K562 (cell line): ENCODE data around the gene MRPL27. TPM values are rescaled to one million over a fixed set of nuclear protein-coding genes. Genes with fewer than 3 reads are reported as not detected.

Source experiments
- ATAC-seq: fragments of 200-7000 bp; cut with Tn5 transposase; 3 replicates; pipeline ENCODE4 v1.9.1; 2020; ENCODE audit warnings: moderate library complexity
- BruUV-seq: library from RNA; stranded (reverse); fragments of 400-500 nt; replicated peaks from 2 replicates; lab custom pipeline; 2021; lab: Mats Ljungman, UMichigan
- CTCF ChIA-PET: fragments of 300-600 bp; formaldehyde crosslinking; extraction: SDS; loops from one replicate; lab custom pipeline; 2021; ENCODE audit warnings: low intra/inter-chr PET ratio; lab: Yijun Ruan, JAX
- POLR2A ChIA-PET: fragments of 300-600, 350-650 bp; sonication (Branson Sonifier 250); formaldehyde crosslinking; extraction: SDS; loops from one replicate; lab custom pipeline; 2021; ENCODE audit warnings: antibody characterized with exemption, inconsistent platforms; lab: Yijun Ruan, JAX
- DNase-seq, 4 experiments: peaks; one replicate each; pipeline versions ENCODE4 v3.0.0 to v3.0.0-alpha.2; 2011 to 2018; ENCODE audit warnings: low spot score in 3 of 4, mixed read lengths in 3 of 4; ENCODE audit errors: extremely low read depth in 1 of 4
- FAIRE-seq: peaks from 2 replicates; lab custom pipeline; 2011; peaks lifted over from hg19 to GRCh38; lab: Jason Lieb, UNC
- H2AFZ ChIP-seq: 2 replicates; pipeline ENCODE4 v1.6.0; 2011; ENCODE audit warnings: low read depth, low read length, control low read depth, inconsistent platforms
- H3K27ac ChIP-seq: fragments of 200-600 bp; 3 replicates; pipeline ENCODE4 v1.8.0; 2011; ENCODE audit warnings: low read depth, mild to moderate bottlenecking, control low read depth, inconsistent platforms, low read length, moderate library complexity, mixed read lengths; ENCODE audit errors: extremely low read depth
- H3K27me3 ChIP-seq, 2 experiments: fragments of 300-600 bp in 1 of 2; 2 replicates in 1 of 2; 3 replicates in 1 of 2; pipeline versions ENCODE4 v1.6.0 to v1.8.0; 2011; ENCODE audit warnings: inconsistent platforms in 2 of 2, low read length in 2 of 2, mild to moderate bottlenecking in 1 of 2, mixed read lengths in 1 of 2, moderate library complexity in 1 of 2; ENCODE audit not compliant: control insufficient read depth in 2 of 2, insufficient read depth in 2 of 2
- H3K36me3 ChIP-seq: fragments of 300-600 bp; 3 replicates; pipeline ENCODE4 v1.8.0; 2011; ENCODE audit warnings: mild to moderate bottlenecking, low read length, inconsistent platforms; ENCODE audit not compliant: control insufficient read depth, insufficient read depth
- H3K4me1 ChIP-seq, 2 experiments: fragments of 200-600 bp in 1 of 2; replicated peaks in 1 of 2; 2 replicates in 1 of 2; 3 replicates in 1 of 2; pipeline versions ENCODE4 v1.5.1 to v1.8.0; 2011; ENCODE audit warnings: inconsistent platforms in 2 of 2, low read length in 2 of 2, mild to moderate bottlenecking in 1 of 2, mixed read lengths in 1 of 2, moderate library complexity in 1 of 2; ENCODE audit not compliant: control insufficient read depth in 2 of 2, insufficient read depth in 2 of 2
- H3K4me2 ChIP-seq: 2 replicates; pipeline ENCODE4 v1.6.1; 2011; ENCODE audit warnings: low read length, control low read depth, inconsistent platforms, mixed read lengths; ENCODE audit not compliant: insufficient read depth
- H3K4me3 ChIP-seq: fragments of 200-600 bp; sonication (generic), shearing (Covaris generic); 2 replicates; pipeline ENCODE4 v1.5.1; 2016; ENCODE audit warnings: control low read depth, inconsistent platforms
- H3K79me2 ChIP-seq: fragments of 200-600 bp; 3 replicates; pipeline ENCODE4 v1.8.0; 2011; ENCODE audit warnings: low read length, inconsistent platforms; ENCODE audit not compliant: control insufficient read depth, insufficient read depth
- H3K9ac ChIP-seq, 2 experiments: 2 replicates each; pipeline versions ENCODE4 v1.6.0 to v1.6.1; 2011; ENCODE audit warnings: low read depth in 2 of 2, low read length in 2 of 2, control low read depth in 1 of 2, inconsistent platforms in 1 of 2, mild to moderate bottlenecking in 1 of 2, mixed read lengths in 1 of 2; ENCODE audit not compliant: insufficient read depth in 1 of 2
- H3K9me1 ChIP-seq: one replicate; pipeline ENCODE4 v1.6.0; 2011; ENCODE audit warnings: inconsistent platforms, mild to moderate bottlenecking, low read length, moderate library complexity; ENCODE audit not compliant: control insufficient read depth, insufficient read depth
- H3K9me3 ChIP-seq: replicated peaks from 2 replicates; pipeline ENCODE4 v1.5.1; 2011; ENCODE audit warnings: low read depth, low read length, inconsistent platforms; ENCODE audit not compliant: control insufficient read depth, insufficient read depth
- H4K20me1 ChIP-seq: replicated peaks from 2 replicates; pipeline ENCODE4 v1.6.1; 2011; ENCODE audit warnings: low read length, inconsistent platforms, mixed read lengths; ENCODE audit not compliant: control insufficient read depth, insufficient read depth
- ARID2 ChIP-seq: fragments of 450-650 bp; IDR thresholded peaks from 2 replicates; pipeline ENCODE4 v1.6.1; 2017; ENCODE audit warnings: antibody characterized with exemption, mild to moderate bottlenecking
- CAMTA2 ChIP-seq: fragments of 250-450 bp; sonication (Bioruptor Pico); conservative IDR thresholded peaks from 2 replicates; pipeline ENCODE4 v1.5.1; 2022
- CBFB ChIP-seq: sonication (generic); formaldehyde crosslinking; IDR thresholded peaks from 2 replicates; pipeline ENCODE4 v1.4.0; 2020; ENCODE audit warnings: mild to moderate bottlenecking, missing genetic modification reagents
- CGGBP1 ChIP-seq: fragments of 250-450 bp; sonication (Bioruptor Pico); IDR thresholded peaks from 2 replicates; pipeline ENCODE4 v1.9.0; 2021; ENCODE audit warnings: mild to moderate bottlenecking
- ETV1 ChIP-seq: fragments of 450-650 bp; conservative IDR thresholded peaks from 2 replicates; pipeline ENCODE4 v1.6.1; 2016; ENCODE audit warnings: missing genetic modification characterization, control low read depth, low read depth, missing compliant biosample characterization
- FOXK2 ChIP-seq, 2 experiments: fragments of 450-650 bp; IDR thresholded peaks in 1 of 2; conservative IDR thresholded peaks in 1 of 2; 2 replicates each; pipeline ENCODE4 v1.6.1; 2016; ENCODE audit warnings: low read depth in 2 of 2, mild to moderate bottlenecking in 1 of 2
- GATA2 ChIP-seq: sonication (generic); formaldehyde crosslinking; IDR thresholded peaks from 2 replicates; pipeline ENCODE4 v1.4.0; 2020; ENCODE audit warnings: mild to moderate bottlenecking, missing genetic modification reagents
- MCM5 ChIP-seq: fragments of 450-650 bp; IDR thresholded peaks from 2 replicates; pipeline ENCODE4 v1.6.1; 2016; ENCODE audit warnings: low read depth
- MEIS2 ChIP-seq: fragments of 450-650 bp; IDR thresholded peaks from 2 replicates; pipeline ENCODE4 v1.6.1; 2014; ENCODE audit warnings: mild to moderate bottlenecking; ENCODE audit not compliant: partially characterized antibody
- NCOA4 ChIP-seq: fragments of 450-650 bp; IDR thresholded peaks from 2 replicates; pipeline ENCODE4 v1.6.1; 2018; ENCODE audit warnings: mild to moderate bottlenecking; ENCODE audit not compliant: partially characterized antibody
- RBM17 ChIP-seq: fragments of 200-400 bp; formaldehyde crosslinking; IDR thresholded peaks from 2 replicates; pipeline ENCODE4 v1.6.1; 2017; ENCODE audit warnings: low read depth, mild to moderate bottlenecking, low read length, borderline replicate concordance
- SFPQ ChIP-seq: fragments of 200-400 bp; formaldehyde crosslinking; IDR thresholded peaks from 2 replicates; pipeline ENCODE4 v1.6.1; 2017; ENCODE audit warnings: mild to moderate bottlenecking, low read depth, low read length, moderate library complexity
- SNIP1 ChIP-seq: fragments of 450-650 bp; IDR thresholded peaks from 2 replicates; pipeline ENCODE4 v1.7.1; 2017; ENCODE audit warnings: low read depth, mild to moderate bottlenecking
- ZBTB9 ChIP-seq: fragments of 450-650 bp; formaldehyde crosslinking; IDR thresholded peaks from 2 replicates; pipeline ENCODE4 v1.4.0; 2020; ENCODE audit warnings: mild to moderate bottlenecking, moderate library complexity
- WGBS: fragments of 100-300 bp; shearing (Covaris generic); methylation state at CpG from one replicate; pipeline ENCODE4 v1.1.6; 2016; ENCODE audit warnings: low coverage, mixed read lengths; ENCODE audit not compliant: insufficient coverage; ENCODE audit errors: missing lambda C conversion rate; 5-methylcytosine and 5-hydroxymethylcytosine counted together
- in situ Hi-C: fragments of 300-500 bp; cut with MboI; formaldehyde crosslinking; loops from 4 replicates; pipeline ENCODE4 v1.15.0; 2018; ENCODE audit warnings: inconsistent platforms, mixed read lengths
- intact Hi-C: fragments of 100-400 bp; cut with micrococcal nuclease; formaldehyde crosslinking; loops from 2 replicates; pipeline ENCODE4 v1.14.2; 2022
- polyA plus RNA-seq, 8 experiments: library from polyadenylated mRNA; depleted of rRNA in 4 of 8; stranded (reverse) in 5 of 8; unstranded in 3 of 8; fragments of >200 nt; fragmentation: Nextera tagmentation in 2 of 8; fragmentation: Illumina TruSeq in 1 of 8; extraction: Ambion mirVana in 2 of 8; extraction: Trizol in 1 of 8; gene quantifications; 2 replicates each; pipeline versions ENCODE4 v1.2.1 to v1.2.3, GENCODE V29; 2011 to 2014; ENCODE audit warnings: inconsistent platforms in 1 of 8, missing spikeins in 1 of 8
- total RNA-seq, 7 experiments: library from RNA; depleted of rRNA in 6 of 7; stranded (reverse); fragments of >200 nt in 6 of 7; fragmentation: Illumina TruSeq in 2 of 7; extraction: Trizol in 2 of 7; gene quantifications; 2 replicates each; pipeline versions ENCODE4 v1.2.1 to v1.2.3, GENCODE V29; 2011 to 2021; ENCODE audit warnings: low replicate concordance in 1 of 7
- TF ChIP-seq, protein P1 (sequence below): fragments of 250-450 bp; sonication (Bioruptor Pico); IDR thresholded peaks from 2 replicates; pipeline ENCODE4 v1.6.1; 2021; ENCODE audit warnings: mild to moderate bottlenecking

Gene MRPL27
- total and polyA plus RNA-seq, 9 of the 15 experiments (the other 6 are each of a cell fraction or from before 2014, with no cell fraction given), result 96.3 to 401 (median 142) TPM

GRCh38 chr17:50319306-50320004 lies 53.5 kb downstream of the MRPL27 start (continued):
- no peak for TF ChIP-seq CAMTA2 (CRISPR knock-in tag)
- TF ChIP-seq, protein P1, sequence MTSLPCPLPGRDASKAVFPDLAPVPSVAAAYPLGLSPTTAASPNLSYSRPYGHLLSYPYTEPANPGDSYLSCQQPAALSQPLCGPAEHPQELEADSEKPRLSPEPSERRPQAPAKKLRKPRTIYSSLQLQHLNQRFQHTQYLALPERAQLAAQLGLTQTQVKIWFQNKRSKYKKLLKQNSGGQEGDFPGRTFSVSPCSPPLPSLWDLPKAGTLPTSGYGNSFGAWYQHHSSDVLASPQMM (CRISPR knock-in tag), result no peak

GRCh38 chr17:50318501-50319285 lies 54.3 kb downstream of the MRPL27 start:
- Histone ChIP-seq H3K9me1 (no peaks in the 10 kb centered on the region), H3K27ac (no peak overlapping the region), H3K4me2 (no peak overlapping the region), H3K9me3 (no peaks in the 10 kb centered on the region), H3K36me3 (no peaks in the 10 kb centered on the region), H2AFZ (peak overlapping the region; percentile 75), H3K9ac (no peak overlapping the region; a peak in 1 of 4 replicates), H3K79me2 (no peaks in the 10 kb centered on the region), H3K4me1 (no peaks in the 10 kb centered on the region; a peak in 1 of 5 replicates), H3K27me3 (peaks cover 16 to 24% of the 10 kb centered on the region in 2 experiments; a peak in 4 of 5 replicates), H3K4me3 (no peak overlapping the region), H4K20me1 (no peaks in the 10 kb centered on the region)
- 21% methylated on average over 10 of the region's 10 CpGs for WGBS
- ChIA-PET POLR2A (interaction anchor here (0.6 to 1.4 kb wide), 2 partner anchors 98 to 165 kb away, joined by 4 read pairs; no protein-coding TSS in a partner anchor), CTCF (no interaction called here)
- DNase-seq (peak in 1 of 4 experiments; percentile 20), FAIRE-seq (no peak), ATAC-seq (peak; percentile 52)
- in situ Hi-C loops (no loop called here), intact Hi-C loops (no loop called here)
- no TSS peak for BruUV-seq
- TF ChIP-seq CGGBP1, result no peak
- TF ChIP-seq GATA2 (CRISPR knock-in tag), result no peak
- TF ChIP-seq CBFB (CRISPR knock-in tag), result no peak
- TF ChIP-seq ARID2, result no peak
- no peak for TF ChIP-seq MCM5
- TF ChIP-seq SFPQ, result no peak
- peak; percentile 64 for TF ChIP-seq MEIS2
- no peak for TF ChIP-seq FOXK2 (conservative IDR thresholded peaks at IDR 0.05 in 1 of 2, IDR thresholded peaks at IDR 0.05 in 1 of 2; ENCODE audit: low read depth in 2 of 2)
- no peak for TF ChIP-seq NCOA4
- no peak for TF ChIP-seq SNIP1
- no peak for TF ChIP-seq RBM17
- TF ChIP-seq ZBTB9 (CRISPR knock-in tag), result no peak
- TF ChIP-seq ETV1 (tag), result no peak
